ENCODE results near the gene CDKAL1.

DNA sequence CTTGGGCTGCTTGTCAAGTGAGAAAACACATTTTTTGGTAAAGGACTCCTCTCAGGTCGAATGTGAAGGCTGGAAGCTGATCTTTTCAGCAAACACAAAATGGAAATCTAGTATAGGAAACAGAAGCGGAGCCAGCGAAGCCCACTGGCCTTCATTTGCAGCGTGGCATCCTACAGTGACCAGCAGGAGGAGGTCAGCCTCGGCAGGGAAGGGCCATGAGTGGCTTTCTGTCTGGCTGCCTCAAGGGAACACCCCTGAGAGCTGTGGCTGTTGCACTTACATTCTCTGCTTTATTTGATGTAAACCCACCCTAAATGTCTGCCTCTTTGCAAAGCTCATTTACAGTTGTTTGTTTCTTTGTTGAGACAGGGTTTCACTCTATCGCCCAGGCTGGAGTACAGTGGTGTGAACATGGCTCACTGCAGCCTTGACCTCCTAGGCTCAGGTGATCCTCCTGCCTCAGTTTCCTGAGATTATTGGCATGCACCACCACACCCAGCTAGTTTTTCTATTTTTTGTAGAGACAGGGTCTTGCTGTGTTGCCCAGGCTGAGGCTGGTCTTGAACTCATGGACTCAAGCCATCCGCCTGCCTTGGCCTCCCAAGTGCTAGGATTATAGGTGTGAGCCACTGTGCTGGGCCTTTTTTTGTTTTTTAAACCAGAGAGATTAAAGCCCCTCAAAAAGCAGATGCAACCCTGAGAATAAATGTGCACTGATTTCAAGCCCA, 737.3 kb downstream of the CDKAL1 start:
- no peak for TF ChIP-seq GATA2 (IDR thresholded peaks at IDR 0.05; ENCODE audit: low read depth, low read length)
- no peak for TF ChIP-seq GATA3 (IDR thresholded peaks at IDR 0.05; ENCODE audit: low read depth, low read length)

All from SH-SY5Y (cell line).